Neural crest cell (in vitro differentiated cells): ENCODE measurements around the gene CAPS. TPM values are rescaled to one million over a fixed set of nuclear protein-coding genes. Genes with fewer than 3 reads are reported as not detected.

Source experiments
- DNase-seq: peaks from one replicate; pipeline ENCODE4 v3.0.0; 2021; ENCODE audit warnings: low read depth, mixed read lengths, low spot score
- H3K27ac Mint-ChIP-seq: one replicate; pipeline ENCODE4 v1.8.0; 2021; ENCODE audit warnings: mild to moderate bottlenecking, mixed read lengths; ENCODE audit not compliant: unreplicated experiment
- H3K27me3 Mint-ChIP-seq: 2 replicates; pipeline ENCODE4 v1.8.0; 2021; ENCODE audit warnings: low read depth, mild to moderate bottlenecking, mixed read lengths
- H3K36me3 Mint-ChIP-seq: 2 replicates; pipeline ENCODE4 v1.8.0; 2021; ENCODE audit warnings: low read depth, mild to moderate bottlenecking, mixed read lengths
- H3K4me1 Mint-ChIP-seq: 2 replicates; pipeline ENCODE4 v1.8.0; 2021; ENCODE audit warnings: mixed read lengths
- H3K4me3 Mint-ChIP-seq: one replicate; pipeline ENCODE4 v1.8.0; 2021; ENCODE audit warnings: mild to moderate bottlenecking, mixed read lengths
- H3K9me3 Mint-ChIP-seq: 2 replicates; pipeline ENCODE4 v1.8.0; 2021; ENCODE audit warnings: mixed read lengths
- total RNA-seq: library from RNA; stranded (reverse); gene quantifications from 2 replicates; pipeline ENCODE4 v1.2.1, GENCODE V29; 2021
- TF ChIP-seq, protein P1 (sequence below): fragments of 200-600 bp; sonication (generic); conservative IDR thresholded peaks from 2 replicates; pipeline ENCODE4 v1.5.0; 2021; ENCODE audit warnings: antibody characterized with exemption, mild to moderate bottlenecking

Gene CAPS
- total RNA-seq, 1 donor from 2014 or later: 2.6 TPM

DNA sequence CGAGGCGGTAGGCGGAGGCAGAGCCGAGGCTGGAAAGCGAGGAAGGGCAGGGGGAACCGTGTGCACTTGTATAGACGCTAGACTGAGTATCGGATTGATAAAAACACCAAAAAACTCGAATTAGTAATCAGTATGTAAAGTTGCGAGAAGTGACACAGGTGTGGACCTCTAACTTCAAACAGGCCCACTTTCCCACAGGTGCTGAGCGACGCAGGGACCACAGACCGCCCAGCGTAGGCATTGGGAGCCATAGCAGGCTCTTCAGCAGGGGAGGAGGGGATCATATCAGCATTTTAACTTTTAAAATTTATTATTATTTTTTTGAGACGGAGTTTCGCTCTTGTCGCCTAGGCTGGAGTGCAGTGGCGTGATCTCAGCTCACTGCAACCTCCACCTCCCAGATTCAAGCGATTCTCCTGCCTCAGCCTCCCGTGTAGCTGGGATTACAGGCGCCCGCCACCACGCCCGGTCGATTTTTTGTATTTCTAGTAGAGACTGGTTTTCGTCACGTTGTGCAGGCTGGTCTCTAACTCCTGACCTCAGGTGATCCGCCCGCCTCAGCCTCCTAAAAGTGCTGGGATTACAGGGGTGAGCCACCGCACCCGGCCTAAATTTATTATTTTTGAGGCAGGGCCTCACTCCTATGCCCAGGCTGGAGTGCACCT lies 8.8 kb upstream of the CAPS start:
- TF ChIP-seq, protein P1, sequence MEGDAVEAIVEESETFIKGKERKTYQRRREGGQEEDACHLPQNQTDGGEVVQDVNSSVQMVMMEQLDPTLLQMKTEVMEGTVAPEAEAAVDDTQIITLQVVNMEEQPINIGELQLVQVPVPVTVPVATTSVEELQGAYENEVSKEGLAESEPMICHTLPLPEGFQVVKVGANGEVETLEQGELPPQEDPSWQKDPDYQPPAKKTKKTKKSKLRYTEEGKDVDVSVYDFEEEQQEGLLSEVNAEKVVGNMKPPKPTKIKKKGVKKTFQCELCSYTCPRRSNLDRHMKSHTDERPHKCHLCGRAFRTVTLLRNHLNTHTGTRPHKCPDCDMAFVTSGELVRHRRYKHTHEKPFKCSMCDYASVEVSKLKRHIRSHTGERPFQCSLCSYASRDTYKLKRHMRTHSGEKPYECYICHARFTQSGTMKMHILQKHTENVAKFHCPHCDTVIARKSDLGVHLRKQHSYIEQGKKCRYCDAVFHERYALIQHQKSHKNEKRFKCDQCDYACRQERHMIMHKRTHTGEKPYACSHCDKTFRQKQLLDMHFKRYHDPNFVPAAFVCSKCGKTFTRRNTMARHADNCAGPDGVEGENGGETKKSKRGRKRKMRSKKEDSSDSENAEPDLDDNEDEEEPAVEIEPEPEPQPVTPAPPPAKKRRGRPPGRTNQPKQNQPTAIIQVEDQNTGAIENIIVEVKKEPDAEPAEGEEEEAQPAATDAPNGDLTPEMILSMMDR: no peak
- Mint-ChIP-seq H3K4me1 (peaks cover 38% of the 10 kb centered on the region), H3K4me3 (peak overlapping the region; percentile 27), H3K9me3 (no peaks in the 10 kb centered on the region), H3K27me3 (peaks cover 10% of the 10 kb centered on the region), H3K27ac (no peak overlapping the region), H3K36me3 (no peaks in the 10 kb centered on the region)
- no peak for DNase-seq

DNA sequence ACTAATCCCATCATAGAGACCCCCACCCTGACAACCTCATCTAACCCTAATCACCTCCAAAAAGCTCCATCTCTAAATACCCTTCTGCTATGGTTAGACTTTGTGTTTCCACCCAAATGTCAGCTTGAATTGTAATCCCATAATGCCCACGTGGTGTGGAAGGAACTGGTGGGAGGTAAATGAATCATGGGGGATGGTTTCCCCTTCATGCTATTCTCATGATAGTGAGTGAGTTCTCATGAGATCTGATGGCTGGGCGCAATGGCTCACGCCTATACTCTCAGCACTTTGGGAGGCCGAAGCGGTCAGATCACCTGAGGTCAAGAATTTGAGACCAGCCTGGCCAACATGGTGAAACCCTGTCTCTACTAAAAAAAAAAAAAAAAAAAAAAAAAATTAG lies 6.8 kb upstream of the CAPS start:
- Mint-ChIP-seq H3K9me3 (no peaks in the 10 kb centered on the region), H3K27me3 (peaks cover 10% of the 10 kb centered on the region), H3K4me3 (peak overlapping the region; percentile 44), H3K4me1 (peaks cover 39% of the 10 kb centered on the region), H3K27ac (no peak overlapping the region), H3K36me3 (no peaks in the 10 kb centered on the region)
- TF ChIP-seq, protein P1: no peak
- DNase-seq: no peak

DNA sequence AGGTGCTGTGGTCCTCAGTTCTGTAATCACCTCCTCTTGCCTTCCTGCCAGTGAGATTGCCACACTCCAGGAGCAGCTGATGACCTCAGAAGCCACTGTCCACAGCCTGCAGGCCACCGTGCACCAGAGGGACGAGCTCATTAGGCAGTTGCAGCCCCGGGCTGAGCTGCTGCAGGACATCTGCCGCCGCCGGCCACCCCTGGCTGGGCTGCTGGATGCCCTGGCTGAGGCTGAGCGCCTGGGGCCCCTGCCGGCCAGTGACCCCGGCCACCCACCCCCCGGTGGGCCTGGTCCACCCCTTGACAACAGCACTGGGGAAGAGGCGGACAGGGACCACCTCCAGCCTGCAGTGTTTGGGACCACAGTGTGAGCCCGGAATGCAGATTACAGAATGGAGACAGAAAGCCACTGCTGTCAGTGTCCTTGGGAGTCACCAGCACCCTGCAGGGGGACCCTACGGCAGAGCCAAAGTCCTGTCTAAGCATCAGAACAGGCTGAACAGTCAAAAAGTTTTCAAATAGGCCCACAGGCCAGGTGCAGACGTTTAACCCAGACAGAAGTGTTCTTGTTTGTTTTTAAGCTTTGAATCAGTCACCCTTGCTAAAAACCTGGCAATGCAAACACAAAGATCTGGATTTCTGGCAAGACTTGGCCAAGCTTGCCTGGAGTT lies 5.1 kb upstream of the CAPS start:
- Mint-ChIP-seq H3K9me3 (no peaks in the 10 kb centered on the region), H3K27ac (peak overlapping the region; percentile 57), H3K4me1 (peaks cover 27% of the 10 kb centered on the region), H3K27me3 (peaks cover 6% of the 10 kb centered on the region), H3K36me3 (no peaks in the 10 kb centered on the region), H3K4me3 (no peak overlapping the region)
- TF ChIP-seq, protein P1: no peak
- DNase-seq: no peak

DNA sequence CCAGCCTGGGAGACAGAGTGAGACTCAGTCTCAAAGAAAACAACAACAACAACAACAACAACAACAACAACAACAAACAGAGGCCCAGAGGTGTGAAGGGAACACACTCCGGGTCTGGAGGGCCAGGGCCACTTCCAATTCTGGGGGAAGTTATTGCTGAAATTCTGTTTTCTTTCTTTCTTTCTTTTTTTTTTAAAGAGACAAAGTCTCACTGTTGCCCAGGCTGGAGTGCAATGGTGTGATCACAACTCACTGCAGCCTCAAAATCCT lies 3.5 kb upstream of the CAPS start:
- Mint-ChIP-seq H3K36me3 (no peaks in the 10 kb centered on the region), H3K4me1 (peaks cover 19% of the 10 kb centered on the region), H3K4me3 (no peak overlapping the region), H3K9me3 (no peaks in the 10 kb centered on the region), H3K27ac (peak overlapping the region; percentile 89), H3K27me3 (no peaks in the 10 kb centered on the region)
- no peak for DNase-seq
- TF ChIP-seq, protein P1: no peak

DNA sequence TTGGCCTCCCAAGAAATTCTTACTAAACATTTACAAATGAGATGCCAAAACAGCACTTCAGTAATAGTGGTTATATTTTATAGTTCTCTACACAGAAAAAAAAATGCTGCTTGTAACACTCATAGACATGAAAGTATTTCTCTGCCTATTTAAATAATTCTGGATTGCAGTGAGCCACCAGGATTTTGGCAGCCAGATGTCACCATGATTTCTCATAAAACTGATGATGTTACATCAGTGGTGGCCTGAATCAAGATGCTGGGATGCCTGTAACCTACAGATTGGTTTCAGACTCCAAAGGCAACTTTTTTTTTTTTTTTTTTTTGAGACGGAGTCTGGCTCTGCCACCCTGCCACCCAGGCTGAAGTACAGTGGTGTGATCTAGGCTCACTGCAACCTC lies 2.7 kb upstream of the CAPS start:
- Mint-ChIP-seq H3K27ac (no peak overlapping the region), H3K4me1 (peaks cover 19% of the 10 kb centered on the region), H3K27me3 (no peaks in the 10 kb centered on the region), H3K9me3 (no peaks in the 10 kb centered on the region), H3K4me3 (no peak overlapping the region), H3K36me3 (no peaks in the 10 kb centered on the region)
- TF ChIP-seq, protein P1: no peak
- DNase-seq: no peak
